Pericardium fibroblast (primary cell): ENCODE results near the gene REEP2. TPM values are rescaled to one million over a fixed set of nuclear protein-coding genes. Genes with fewer than 3 reads are reported as not detected.

Experiments used
- total RNA-seq: library from RNA; depleted of rRNA; stranded (reverse); fragments of >200 nt; gene quantifications from 2 replicates; pipeline ENCODE4 v1.2.3, GENCODE V29; 2015

Gene REEP2
- 4.8 and 5.4 TPM in 2 replicates for total RNA-seq

DNA sequence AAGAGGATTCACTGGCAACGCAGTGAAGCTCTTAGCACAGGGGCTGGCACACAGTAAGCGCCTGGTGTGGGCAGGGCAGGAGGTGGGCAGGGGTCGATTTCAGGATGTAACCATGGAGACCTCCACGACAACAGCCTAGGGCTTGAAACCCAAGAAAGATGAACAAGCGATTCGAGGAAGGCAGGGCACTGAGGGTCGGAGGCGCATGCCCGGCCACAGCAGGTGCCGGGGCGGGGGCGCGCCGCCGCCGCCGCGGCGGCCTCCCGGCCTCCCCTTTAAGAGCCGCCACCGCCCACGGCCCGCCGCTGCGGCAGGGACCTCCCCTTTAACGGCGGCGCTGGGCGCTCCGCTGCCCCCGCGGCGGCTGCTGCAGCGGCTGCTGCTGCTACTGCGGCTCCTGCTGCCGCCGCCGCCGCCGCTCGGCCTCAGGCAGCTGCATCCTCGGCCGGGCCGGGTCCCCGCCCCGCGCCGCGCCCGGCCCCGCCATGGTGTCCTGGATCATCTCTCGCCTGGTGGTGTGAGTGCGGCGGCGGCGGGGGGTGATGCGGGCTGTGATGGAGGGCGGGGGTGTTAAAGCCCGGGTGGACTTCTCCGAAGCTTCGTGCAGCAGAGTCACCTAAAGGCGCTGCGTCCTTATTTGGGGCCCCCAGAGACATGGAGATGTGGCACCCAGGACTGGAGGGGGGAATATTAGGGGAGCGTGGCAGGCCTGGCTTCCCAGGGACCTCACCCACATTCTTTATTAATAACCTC, at the start of gene REEP2:
Gene REEP2 (plus strand): TSS at position 334 of the 753 bp plus-strand sequence. CDS start 152 bp downstream, at position 486.

DNA sequence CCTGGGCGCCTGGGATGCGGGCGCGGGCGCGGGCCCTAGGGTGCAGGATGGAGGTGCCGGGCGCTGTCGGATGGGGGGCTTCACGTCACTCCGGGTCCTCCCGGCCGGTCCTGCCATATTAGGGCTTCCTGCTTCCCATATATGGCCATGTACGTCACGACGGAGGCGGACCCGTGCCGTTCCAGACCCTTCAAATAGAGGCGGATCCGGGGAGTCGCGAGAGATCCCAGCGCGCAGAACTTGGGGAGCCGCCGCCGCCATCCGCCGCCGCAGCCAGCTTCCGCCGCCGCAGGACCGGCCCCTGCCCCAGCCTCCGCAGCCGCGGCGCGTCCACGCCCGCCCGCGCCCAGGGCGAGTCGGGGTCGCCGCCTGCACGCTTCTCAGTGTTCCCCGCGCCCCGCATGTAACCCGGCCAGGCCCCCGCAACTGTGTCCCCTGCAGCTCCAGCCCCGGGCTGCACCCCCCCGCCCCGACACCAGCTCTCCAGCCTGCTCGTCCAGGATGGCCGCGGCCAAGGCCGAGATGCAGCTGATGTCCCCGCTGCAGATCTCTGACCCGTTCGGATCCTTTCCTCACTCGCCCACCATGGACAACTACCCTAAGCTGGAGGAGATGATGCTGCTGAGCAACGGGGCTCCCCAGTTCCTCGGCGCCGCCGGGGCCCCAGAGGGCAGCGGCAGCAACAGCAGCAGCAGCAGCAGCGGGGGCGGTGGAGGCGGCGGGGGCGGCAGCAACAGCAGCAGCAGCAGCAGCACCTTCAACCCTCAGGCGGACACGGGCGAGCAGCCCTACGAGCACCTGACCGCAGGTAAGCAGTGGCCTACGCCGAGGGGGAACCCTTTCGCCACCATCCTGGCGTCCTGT, 26.6 kb downstream of the REEP2 start, which contains the start of gene EGR1:
Gene EGR1 (plus strand): TSS at position 219 of the 864 bp plus-strand sequence. CDS start 283 bp downstream, at position 502.

Other genes starting within 250 kb of the REEP2 start
- gene CDC23, start 225.7 kb upstream of the REEP2 start, total RNA-seq = 13.1 and 17.3 TPM in 2 replicates
- gene GFRA3, start 164.4 kb upstream of the REEP2 start, total RNA-seq = not detected in 2 replicates
- gene CDC25C, start 107.3 kb upstream of the REEP2 start, total RNA-seq = 0.12 TPM in 1 of 2 replicates, not detected in the other
- 23.8 and 24.7 TPM in 2 replicates for gene FAM53C, start 100.8 kb upstream of the REEP2 start, total RNA-seq
- 19.0 and 27.5 TPM in 2 replicates for gene KDM3B, start 86.4 kb upstream of the REEP2 start, total RNA-seq
- gene EGR1, start 26.4 kb downstream of the REEP2 start, total RNA-seq = 54.5 and 62.2 TPM in 2 replicates
- 59.1 and 68.1 TPM in 2 replicates for gene ETF1, start 104.2 kb downstream of the REEP2 start, total RNA-seq
- gene HSPA9, start 136.3 kb downstream of the REEP2 start, total RNA-seq = 201 and 290 TPM in 2 replicates